ENCODE measurements around the gene LBR. TPM values are rescaled to one million over a fixed set of nuclear protein-coding genes. Genes with fewer than 3 reads are reported as not detected.

Gene LBR
- total RNA-seq, 1 donor from 2014 or later = 37.1 TPM

- Histone ChIP-seq H3K4me3 (ENCODE audit: low read depth, low read length) (no peak overlapping the region), H3K27me3 (ENCODE audit: control insufficient read depth, insufficient read depth, low read length) (no peaks in the 10 kb centered on the region), H3K36me3 (ENCODE audit: control insufficient read depth, insufficient read depth, low read length) (no peaks in the 10 kb centered on the region)
- no peak for TF ChIP-seq CTCF (IDR thresholded peaks at IDR 0.05; ENCODE audit: insufficient read depth, low read length, poor library complexity, severe bottlenecking)
- no peak for DNase-seq (ENCODE audit: low read depth)
These were observed 56.4 kb downstream of the LBR start for GRCh38 chr1:225371366-225372010.

GRCh38 chr1:225368036-225368552 is 59.7 kb downstream of the LBR start:
- no peak overlapping the region for H3K4me3 ChIP-seq (ENCODE audit: low read depth, low read length)

GRCh38 chr1:225366552-225366951 is 61.3 kb downstream of the LBR start:
- Histone ChIP-seq H3K36me3 (ENCODE audit: control insufficient read depth, insufficient read depth, low read length) (no peaks in the 10 kb centered on the region), H3K27me3 (ENCODE audit: control insufficient read depth, insufficient read depth, low read length) (no peaks in the 10 kb centered on the region), H3K4me3 (ENCODE audit: low read depth, low read length) (no peak overlapping the region)
- TF ChIP-seq CTCF (IDR thresholded peaks at IDR 0.05; ENCODE audit: insufficient read depth, low read length, poor library complexity, severe bottlenecking) = no peak
- DNase-seq (ENCODE audit: low read depth) = no peak

More at GRCh38 chr1:225368036-225368552, 59.7 kb downstream of the LBR start:
- H3K36me3 ChIP-seq (ENCODE audit: control insufficient read depth, insufficient read depth, low read length) = no peaks in the 10 kb centered on the region
- no peak for DNase-seq (ENCODE audit: low read depth)
- TF ChIP-seq CTCF (IDR thresholded peaks at IDR 0.05; ENCODE audit: insufficient read depth, low read length, poor library complexity, severe bottlenecking) = no peak
- no peaks in the 10 kb centered on the region for H3K27me3 ChIP-seq (ENCODE audit: control insufficient read depth, insufficient read depth, low read length)

GRCh38 chr1:225366018-225366417 is 61.8 kb downstream of the LBR start:
- Histone ChIP-seq H3K27me3 (ENCODE audit: control insufficient read depth, insufficient read depth, low read length) (no peaks in the 10 kb centered on the region), H3K4me3 (ENCODE audit: low read depth, low read length) (no peak overlapping the region), H3K36me3 (ENCODE audit: control insufficient read depth, insufficient read depth, low read length) (no peaks in the 10 kb centered on the region)
- TF ChIP-seq CTCF (IDR thresholded peaks at IDR 0.05; ENCODE audit: insufficient read depth, low read length, poor library complexity, severe bottlenecking) = no peak
- DNase-seq (ENCODE audit: low read depth) = no peak

GRCh38 chr1:225364439-225364838 is 63.4 kb downstream of the LBR start:
- DNase-seq (ENCODE audit: low read depth) = no peak
- no peak overlapping the region for H3K4me3 ChIP-seq (ENCODE audit: low read depth, low read length)
- TF ChIP-seq CTCF (IDR thresholded peaks at IDR 0.05; ENCODE audit: insufficient read depth, low read length, poor library complexity, severe bottlenecking) = no peak
- H3K27me3 ChIP-seq (ENCODE audit: control insufficient read depth, insufficient read depth, low read length) = no peaks in the 10 kb centered on the region
- H3K36me3 ChIP-seq (ENCODE audit: control insufficient read depth, insufficient read depth, low read length) = no peaks in the 10 kb centered on the region

- no peak overlapping the region for H3K4me3 ChIP-seq (ENCODE audit: low read depth, low read length)
- TF ChIP-seq CTCF (IDR thresholded peaks at IDR 0.05; ENCODE audit: insufficient read depth, low read length, poor library complexity, severe bottlenecking) = no peak
- H3K36me3 ChIP-seq (ENCODE audit: control insufficient read depth, insufficient read depth, low read length) = no peaks in the 10 kb centered on the region
- no peak for DNase-seq (ENCODE audit: low read depth)
- no peaks in the 10 kb centered on the region for H3K27me3 ChIP-seq (ENCODE audit: control insufficient read depth, insufficient read depth, low read length)
These were observed 65.0 kb downstream of the LBR start for GRCh38 chr1:225362805-225363204.
